ENCODE data around the gene NDRG2.

DNA sequence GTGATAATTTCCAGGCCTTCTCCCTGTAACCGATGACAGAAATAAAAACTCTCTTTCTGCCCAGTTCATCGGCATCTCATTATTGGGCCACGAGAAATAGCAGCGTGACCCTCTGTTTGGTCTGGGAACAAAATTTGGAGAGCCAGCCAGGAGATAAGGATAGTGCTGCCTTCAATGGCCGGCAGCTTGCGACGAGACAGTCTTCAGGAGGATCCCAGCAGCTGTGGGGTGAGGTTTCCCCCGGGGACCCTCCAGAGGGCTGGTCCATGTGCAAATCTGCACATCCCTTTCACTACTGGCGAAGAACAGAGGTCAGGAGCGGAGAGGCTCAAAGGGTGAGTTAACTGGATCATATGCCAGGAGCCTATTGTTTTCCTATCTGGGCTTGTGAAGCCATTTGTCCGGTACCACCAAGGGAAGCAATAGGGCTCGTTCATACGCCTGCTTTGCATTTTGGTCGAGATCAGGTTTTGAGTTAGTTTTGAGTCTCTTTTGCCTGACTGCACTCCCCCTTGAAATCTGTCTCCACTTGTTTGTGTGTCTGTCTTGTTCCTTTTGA, 21.0 kb downstream of the NDRG2 start:
- TF ChIP-seq, protein P1, sequence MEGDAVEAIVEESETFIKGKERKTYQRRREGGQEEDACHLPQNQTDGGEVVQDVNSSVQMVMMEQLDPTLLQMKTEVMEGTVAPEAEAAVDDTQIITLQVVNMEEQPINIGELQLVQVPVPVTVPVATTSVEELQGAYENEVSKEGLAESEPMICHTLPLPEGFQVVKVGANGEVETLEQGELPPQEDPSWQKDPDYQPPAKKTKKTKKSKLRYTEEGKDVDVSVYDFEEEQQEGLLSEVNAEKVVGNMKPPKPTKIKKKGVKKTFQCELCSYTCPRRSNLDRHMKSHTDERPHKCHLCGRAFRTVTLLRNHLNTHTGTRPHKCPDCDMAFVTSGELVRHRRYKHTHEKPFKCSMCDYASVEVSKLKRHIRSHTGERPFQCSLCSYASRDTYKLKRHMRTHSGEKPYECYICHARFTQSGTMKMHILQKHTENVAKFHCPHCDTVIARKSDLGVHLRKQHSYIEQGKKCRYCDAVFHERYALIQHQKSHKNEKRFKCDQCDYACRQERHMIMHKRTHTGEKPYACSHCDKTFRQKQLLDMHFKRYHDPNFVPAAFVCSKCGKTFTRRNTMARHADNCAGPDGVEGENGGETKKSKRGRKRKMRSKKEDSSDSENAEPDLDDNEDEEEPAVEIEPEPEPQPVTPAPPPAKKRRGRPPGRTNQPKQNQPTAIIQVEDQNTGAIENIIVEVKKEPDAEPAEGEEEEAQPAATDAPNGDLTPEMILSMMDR (IDR thresholded peaks at IDR 0.05) = no peak
- TF ChIP-seq POLR2A (IDR thresholded peaks at IDR 0.05) = no peak
- TF ChIP-seq EP300 (IDR thresholded peaks at IDR 0.05) = no peak

Measured in ovary (tissue), 3 donors.